ENCODE data around the gene MOB2.
"Not testable (repeated sequence)": the region's sequence is repeated elsewhere in the genome, so short reads cannot be mapped to it uniquely, and the experiment has no call there.

MOB2 gene

GRCh38 chr11:1514336-1515061 lies 27.9 kb upstream of the MOB2 start:
- Histone ChIP-seq H3K9me3 (ENCODE audit: insufficient read depth, low read length) (no peaks in the 10 kb centered on the region), H3K4me2 (ENCODE audit: low read depth, low read length, poor library complexity, severe bottlenecking) (no peak overlapping the region), H3K9me2 (replicated peaks; ENCODE audit: insufficient read depth, low read length) (no peaks in the 10 kb centered on the region), H3F3A (ENCODE audit: insufficient read depth) (peaks cover 8% of the 10 kb centered on the region), H2AFZ (ENCODE audit: low read depth, low read length, severe bottlenecking) (no peak overlapping the region), H4K20me1 (ENCODE audit: low read depth, low read length) (peaks cover 6% of the 10 kb centered on the region; the same call in 1 of the 2 replicates), H3K27me3 (ENCODE audit: low read length) (no peaks in the 10 kb centered on the region), H3K27ac (ENCODE audit: low read depth, low read length) (no peak overlapping the region), H3K36me3 (ENCODE audit: low read length) (no peaks in the 10 kb centered on the region), H3K4me3 (ENCODE audit: insufficient read depth, low read length, poor library complexity, severe bottlenecking) (no peak overlapping the region), H3K79me2 (ENCODE audit: insufficient read depth, low read length) (peaks cover 34% of the 10 kb centered on the region; the same call in 1 of the 2 replicates), H3K9ac (ENCODE audit: low read length) (no peak overlapping the region)
- TF ChIP-seq CTCF (IDR thresholded peaks at IDR 0.05; ENCODE audit: insufficient read depth, low read length, poor library complexity, severe bottlenecking) (no peak), EZH2phosphoT487 (conservative IDR thresholded peaks at IDR 0.05; ENCODE audit: low read length) (no peak)

- H3K4me3 ChIP-seq (ENCODE audit: insufficient read depth, low read length, poor library complexity, severe bottlenecking): no peak overlapping the region
- TF ChIP-seq EZH2phosphoT487 (conservative IDR thresholded peaks at IDR 0.05; ENCODE audit: low read length): no peak
- no peak for TF ChIP-seq CTCF (IDR thresholded peaks at IDR 0.05; ENCODE audit: insufficient read depth, low read length, poor library complexity, severe bottlenecking)
- H3K9me3 ChIP-seq (ENCODE audit: insufficient read depth, low read length): no peaks in the 10 kb centered on the region
- no peak overlapping the region for H3K27ac ChIP-seq (ENCODE audit: low read depth, low read length)
- H2AFZ ChIP-seq (ENCODE audit: low read depth, low read length, severe bottlenecking): no peak overlapping the region
- H3F3A ChIP-seq (ENCODE audit: insufficient read depth): peaks cover 8% of the 10 kb centered on the region
- no peak overlapping the region for H3K9ac ChIP-seq (ENCODE audit: low read length)
- no peaks in the 10 kb centered on the region for H3K27me3 ChIP-seq (ENCODE audit: low read length)
- H4K20me1 ChIP-seq (ENCODE audit: low read depth, low read length): peaks cover 6% of the 10 kb centered on the region; the same call in 1 of the 2 replicates
- no peak overlapping the region for H3K4me2 ChIP-seq (ENCODE audit: low read depth, low read length, poor library complexity, severe bottlenecking)
- no peaks in the 10 kb centered on the region for H3K36me3 ChIP-seq (ENCODE audit: low read length)
- peaks cover 30% of the 10 kb centered on the region; the same call in 1 of the 2 replicates for H3K79me2 ChIP-seq (ENCODE audit: insufficient read depth, low read length)
- H3K9me2 ChIP-seq (replicated peaks; ENCODE audit: insufficient read depth, low read length): no peaks in the 10 kb centered on the region
Measured at GRCh38 chr11:1513326-1514296, 27.0 kb upstream of the MOB2 start.

GRCh38 chr11:1512531-1513258 lies 26.1 kb upstream of the MOB2 start:
- not testable (repeated sequence) for H3K9me2 ChIP-seq (replicated peaks; ENCODE audit: insufficient read depth, low read length); H3K36me3 ChIP-seq (ENCODE audit: low read length); H3F3A ChIP-seq (ENCODE audit: insufficient read depth); H3K9ac ChIP-seq (ENCODE audit: low read length); H3K27me3 ChIP-seq (ENCODE audit: low read length); H3K4me2 ChIP-seq (ENCODE audit: low read depth, low read length, poor library complexity, severe bottlenecking); H4K20me1 ChIP-seq (ENCODE audit: low read depth, low read length); H3K27ac ChIP-seq (ENCODE audit: low read depth, low read length); H3K9me3 ChIP-seq (ENCODE audit: insufficient read depth, low read length); H2AFZ ChIP-seq (ENCODE audit: low read depth, low read length, severe bottlenecking); H3K4me3 ChIP-seq (ENCODE audit: insufficient read depth, low read length, poor library complexity, severe bottlenecking)
- H3K79me2 ChIP-seq (ENCODE audit: insufficient read depth, low read length): peaks cover 27% of the 10 kb centered on the region; the same call in 1 of the 2 replicates
